HAP-1 (cell line): Measurements from ENCODE around the gene CADM2.

ENCODE experiments used
- DNase-seq, 2 experiments: peaks; one replicate each; pipeline ENCODE4 v3.0.0-alpha.2; 2016 to 2020; ENCODE audit warnings: low spot score in 2 of 2
- H3K27me3 ChIP-seq: fragments of 250-450 bp; sonication (Bioruptor Pico); 2 replicates; pipeline ENCODE4 v1.5.1; 2020; ENCODE audit warnings: low read depth, mild to moderate bottlenecking, moderate library complexity
- H3K36me3 ChIP-seq: fragments of 250-450 bp; sonication (Bioruptor Pico); replicated peaks from 2 replicates; pipeline ENCODE4 v1.5.1; 2020; ENCODE audit warnings: mild to moderate bottlenecking
- H3K4me1 ChIP-seq: fragments of 250-450 bp; sonication (Bioruptor Pico); 2 replicates; pipeline ENCODE4 v1.5.1; 2020; ENCODE audit warnings: mild to moderate bottlenecking
- H3K4me3 ChIP-seq: fragments of 250-450 bp; sonication (Bioruptor Pico); 2 replicates; pipeline ENCODE4 v1.5.1; 2020; ENCODE audit warnings: mild to moderate bottlenecking, moderate library complexity
- H3K9me3 ChIP-seq: fragments of 250-450 bp; sonication (Bioruptor Pico); 2 replicates; pipeline ENCODE4 v1.5.1; 2020; ENCODE audit warnings: mild to moderate bottlenecking, moderate library complexity
- in situ Hi-C: fragments of 300-500 bp; cut with MboI; formaldehyde crosslinking; loops from 3 replicates; pipeline ENCODE4 v1.14.3; 2020; ENCODE audit warnings: low sequenced_read_pairs, inconsistent platforms, mixed read lengths

The CADM2 gene

GRCh38 chr3:84991422-84991900 is 32.7 kb downstream of the CADM2 start:
- no peaks in the 10 kb centered on the region for H3K36me3 ChIP-seq
- H3K9me3 ChIP-seq = no peaks in the 10 kb centered on the region
- H3K4me1 ChIP-seq = no peaks in the 10 kb centered on the region
- no peaks in the 10 kb centered on the region for H3K27me3 ChIP-seq
- no peak for DNase-seq
- in situ Hi-C loops = no loop called here
- no peak overlapping the region for H3K4me3 ChIP-seq

DNA sequence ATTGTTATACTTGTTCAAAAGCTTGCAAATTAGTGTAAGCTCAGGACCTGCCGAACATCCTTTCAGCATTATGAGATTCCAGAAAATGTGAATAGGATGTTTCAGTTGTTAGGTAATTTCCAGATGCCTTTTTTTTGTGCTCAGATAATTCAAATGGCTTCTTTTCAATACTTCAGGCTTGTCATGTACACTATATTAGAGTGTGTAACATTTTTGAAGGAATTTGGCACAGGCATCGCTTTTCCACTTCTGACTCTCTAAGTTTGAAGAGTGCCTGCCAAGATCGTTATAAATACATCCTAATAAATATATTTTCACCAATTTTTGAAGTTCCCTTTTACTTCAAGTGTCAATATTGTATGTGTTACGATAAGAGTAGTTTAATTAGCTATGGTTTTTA is 35.2 kb downstream of the CADM2 start:
- Histone ChIP-seq H3K9me3 (no peaks in the 10 kb centered on the region), H3K36me3 (no peaks in the 10 kb centered on the region), H3K4me1 (no peaks in the 10 kb centered on the region), H3K4me3 (no peak overlapping the region), H3K27me3 (no peaks in the 10 kb centered on the region)
- no peak for DNase-seq
- in situ Hi-C loops = no loop called here

GRCh38 chr3:84998545-84998944 is 39.8 kb downstream of the CADM2 start:
- Histone ChIP-seq H3K36me3 (no peaks in the 10 kb centered on the region), H3K4me3 (no peak overlapping the region), H3K27me3 (no peaks in the 10 kb centered on the region), H3K9me3 (no peaks in the 10 kb centered on the region), H3K4me1 (peaks cover under 1% of the 10 kb centered on the region)
- in situ Hi-C loops = no loop called here
- no peak for DNase-seq

DNA sequence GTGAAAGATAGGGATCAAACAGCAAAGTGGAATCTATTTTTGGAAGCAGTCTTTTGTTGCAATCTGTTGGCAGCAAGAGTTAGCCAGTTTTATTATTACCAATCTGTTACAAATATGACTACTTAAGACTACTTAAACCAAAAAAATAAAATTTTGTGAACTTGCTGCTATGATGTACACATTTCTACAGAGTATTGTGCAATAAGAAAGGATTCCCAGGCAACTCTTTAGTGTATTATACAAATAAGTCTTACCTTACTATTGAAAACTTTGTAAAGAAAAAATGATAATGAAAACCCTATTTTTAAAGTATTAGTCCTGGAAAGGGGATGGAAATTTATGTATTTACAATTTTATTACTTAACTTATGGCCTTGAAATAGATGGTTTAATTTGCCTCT is 44.7 kb downstream of the CADM2 start:
- in situ Hi-C loops = no loop called here
- Histone ChIP-seq H3K27me3 (no peaks in the 10 kb centered on the region), H3K4me3 (no peak overlapping the region), H3K9me3 (no peaks in the 10 kb centered on the region), H3K36me3 (no peaks in the 10 kb centered on the region), H3K4me1 (peaks cover 8% of the 10 kb centered on the region)
- DNase-seq = no peak

- Histone ChIP-seq H3K27me3 (no peaks in the 10 kb centered on the region), H3K4me3 (no peak overlapping the region), H3K9me3 (no peaks in the 10 kb centered on the region), H3K4me1 (peaks cover 8% of the 10 kb centered on the region), H3K36me3 (no peaks in the 10 kb centered on the region)
- no peak for DNase-seq
- in situ Hi-C loops = no loop called here
These were observed 45.4 kb downstream of the CADM2 start for GRCh38 chr3:85004147-85004546.

- peaks cover 8% of the 10 kb centered on the region for H3K4me1 ChIP-seq
- in situ Hi-C loops = no loop called here
- H3K4me3 ChIP-seq = no peak overlapping the region
- no peak for DNase-seq
- H3K9me3 ChIP-seq = no peaks in the 10 kb centered on the region
- no peaks in the 10 kb centered on the region for H3K27me3 ChIP-seq
- no peaks in the 10 kb centered on the region for H3K36me3 ChIP-seq
These were observed 47.2 kb downstream of the CADM2 start for GRCh38 chr3:85005946-85006345.

DNA sequence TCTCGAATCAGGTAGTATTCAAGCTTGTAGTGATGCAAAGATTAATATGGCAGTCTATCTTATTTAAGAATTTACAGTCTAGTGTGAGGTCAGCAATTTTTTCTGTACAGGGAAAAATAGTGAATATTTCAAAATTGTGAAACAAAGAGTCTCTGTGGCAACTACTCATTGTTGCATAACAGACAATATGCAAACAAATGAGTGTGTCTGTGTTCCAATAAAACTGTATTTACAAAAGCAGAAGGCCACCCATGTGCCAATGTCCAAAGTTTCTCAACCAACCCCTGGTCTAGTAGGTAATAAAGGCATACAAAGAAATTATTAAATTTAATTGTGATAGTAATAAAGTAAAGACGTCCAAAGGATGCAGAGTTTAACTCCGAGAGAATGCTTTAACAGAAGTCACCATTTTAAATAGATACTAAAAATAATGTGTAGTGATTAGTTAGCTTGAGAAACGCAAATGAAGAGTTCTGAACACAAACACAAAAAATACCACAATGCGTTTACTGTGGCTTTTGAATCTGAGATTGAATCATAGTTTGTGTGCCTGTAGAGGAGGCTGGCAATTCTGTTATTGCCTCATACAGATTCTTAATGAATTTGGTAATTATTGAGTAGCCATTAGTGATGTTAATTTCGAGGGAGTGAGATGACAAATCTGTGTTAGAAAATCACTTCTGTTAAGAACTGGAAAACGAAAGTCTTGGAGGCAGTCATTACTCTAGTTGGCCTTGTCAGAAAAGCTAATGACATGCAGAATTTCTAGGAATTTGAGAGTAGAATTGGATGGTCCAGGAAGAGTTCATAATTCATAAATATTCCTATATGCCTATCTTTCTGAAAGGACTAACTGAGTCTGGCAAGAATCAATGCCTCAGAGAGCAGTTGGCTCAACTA is 48.7 kb downstream of the CADM2 start:
- H3K36me3 ChIP-seq = no peaks in the 10 kb centered on the region
- in situ Hi-C loops = no loop called here
- H3K27me3 ChIP-seq = no peaks in the 10 kb centered on the region
- H3K4me1 ChIP-seq = peaks cover 8% of the 10 kb centered on the region
- no peak overlapping the region for H3K4me3 ChIP-seq
- H3K9me3 ChIP-seq = no peaks in the 10 kb centered on the region
- no peak for DNase-seq

DNA sequence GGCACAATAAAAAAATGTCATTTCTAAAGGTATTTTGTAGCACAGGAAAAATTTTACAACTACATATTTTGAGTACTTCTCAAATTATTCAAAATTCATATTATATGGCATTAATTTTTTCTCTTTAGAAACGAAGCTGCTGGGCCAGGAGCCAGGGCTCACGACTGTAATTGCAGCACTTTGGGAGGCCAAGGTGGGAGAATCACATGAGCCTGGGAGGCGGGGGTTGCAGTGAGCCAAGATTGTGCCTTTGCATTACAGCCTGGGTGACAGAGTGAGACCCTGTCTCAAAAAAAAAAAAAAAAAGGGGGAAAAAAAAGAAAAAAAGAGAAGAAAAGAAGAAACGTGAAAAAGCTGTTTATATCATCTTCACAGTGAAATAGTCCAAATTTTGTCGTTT is 62.0 kb downstream of the CADM2 start:
- DNase-seq = no peak
- no peaks in the 10 kb centered on the region for H3K9me3 ChIP-seq
- H3K4me1 ChIP-seq = peaks cover 8% of the 10 kb centered on the region
- in situ Hi-C loops = no loop called here
- no peaks in the 10 kb centered on the region for H3K36me3 ChIP-seq
- no peaks in the 10 kb centered on the region for H3K27me3 ChIP-seq
- no peak overlapping the region for H3K4me3 ChIP-seq

DNA sequence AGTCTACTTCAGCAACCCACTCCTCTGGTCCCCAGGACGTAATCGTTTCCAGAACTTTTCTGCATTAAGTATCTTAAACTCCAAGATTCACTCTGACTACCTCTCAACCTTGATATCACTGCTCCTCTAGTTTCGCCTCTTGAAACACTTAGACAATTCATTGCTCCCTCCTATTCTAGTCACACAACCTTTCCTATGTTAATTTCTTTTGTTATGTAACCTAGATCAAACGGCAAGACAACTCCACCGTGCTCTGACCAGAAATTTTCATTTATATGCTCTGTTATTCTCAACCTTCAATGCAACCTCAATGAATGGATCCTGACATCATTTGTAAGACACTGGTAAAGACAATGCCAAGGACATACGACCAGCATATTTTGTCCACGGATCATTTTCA is 71.3 kb downstream of the CADM2 start:
- DNase-seq = peak in 1 of 2 experiments; percentile 74
- Histone ChIP-seq H3K9me3 (no peaks in the 10 kb centered on the region), H3K27me3 (no peaks in the 10 kb centered on the region), H3K4me3 (no peak overlapping the region), H3K36me3 (no peaks in the 10 kb centered on the region), H3K4me1 (peaks cover 27% of the 10 kb centered on the region)
- in situ Hi-C loops = no loop called here

GRCh38 chr3:85037203-85037602 is 78.4 kb downstream of the CADM2 start:
- no peaks in the 10 kb centered on the region for H3K27me3 ChIP-seq
- H3K9me3 ChIP-seq = no peaks in the 10 kb centered on the region
- in situ Hi-C loops = no loop called here
- no peak overlapping the region for H3K4me3 ChIP-seq
- DNase-seq = no peak
- peaks cover 24% of the 10 kb centered on the region for H3K4me1 ChIP-seq
- H3K36me3 ChIP-seq = no peaks in the 10 kb centered on the region

- H3K36me3 ChIP-seq = no peaks in the 10 kb centered on the region
- in situ Hi-C loops = no loop called here
- no peak overlapping the region for H3K4me3 ChIP-seq
- H3K4me1 ChIP-seq = peaks cover 12% of the 10 kb centered on the region
- no peaks in the 10 kb centered on the region for H3K9me3 ChIP-seq
- DNase-seq = no peak
- no peaks in the 10 kb centered on the region for H3K27me3 ChIP-seq
These were observed 82.2 kb downstream of the CADM2 start for GRCh38 chr3:85041001-85041400.

DNA sequence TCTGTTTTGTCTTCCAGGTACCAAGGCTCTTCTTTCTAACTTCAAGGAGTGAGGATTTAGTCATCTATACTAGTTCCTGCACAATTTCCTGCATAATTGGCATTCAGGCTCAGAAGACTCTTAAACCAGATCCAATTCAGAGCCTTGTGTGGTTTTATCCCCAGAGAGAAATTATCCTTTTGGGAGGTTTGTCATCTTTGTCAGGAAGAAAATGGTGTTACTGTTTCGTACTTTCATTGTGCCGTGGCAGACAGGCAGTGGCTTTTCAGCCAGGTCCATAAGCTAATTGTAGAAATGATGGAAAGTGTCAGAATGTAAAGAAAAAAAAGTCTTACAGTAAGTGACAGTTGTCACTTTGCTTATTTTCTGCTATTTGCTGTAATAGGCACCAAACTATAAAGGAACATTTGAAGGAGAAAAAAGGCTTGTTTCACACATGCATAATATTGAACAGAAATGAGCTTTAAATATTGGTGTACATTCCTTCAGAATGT is 82.8 kb downstream of the CADM2 start:
- Histone ChIP-seq H3K4me3 (no peak overlapping the region), H3K27me3 (no peaks in the 10 kb centered on the region), H3K4me1 (peaks cover 12% of the 10 kb centered on the region), H3K36me3 (no peaks in the 10 kb centered on the region), H3K9me3 (no peaks in the 10 kb centered on the region)
- DNase-seq = no peak
- in situ Hi-C loops = no loop called here

DNA sequence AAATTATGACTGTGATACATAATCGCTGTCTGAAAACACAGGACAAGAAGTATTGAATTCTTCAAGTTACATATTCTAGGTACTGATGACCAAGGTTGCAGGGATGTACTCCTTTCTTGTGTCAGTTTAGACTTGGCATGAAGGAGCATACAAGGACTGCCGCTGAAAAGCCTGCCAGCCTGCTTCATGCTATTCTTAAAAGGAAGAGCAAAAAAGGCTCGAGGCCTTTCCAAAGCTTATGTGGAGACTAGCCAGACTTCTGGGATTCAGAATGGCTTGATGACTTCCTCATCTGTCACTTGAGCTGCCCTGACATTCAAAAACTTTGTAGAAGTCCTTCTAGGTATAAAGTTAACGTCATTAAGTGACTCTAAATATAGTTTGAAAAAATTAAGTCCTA is 92.0 kb downstream of the CADM2 start:
- H3K4me3 ChIP-seq = no peak overlapping the region
- in situ Hi-C loops = no loop called here
- H3K27me3 ChIP-seq = no peaks in the 10 kb centered on the region
- H3K4me1 ChIP-seq = no peaks in the 10 kb centered on the region
- no peaks in the 10 kb centered on the region for H3K36me3 ChIP-seq
- DNase-seq = no peak
- no peaks in the 10 kb centered on the region for H3K9me3 ChIP-seq

- no peaks in the 10 kb centered on the region for H3K9me3 ChIP-seq
- no peak overlapping the region for H3K4me3 ChIP-seq
- no peaks in the 10 kb centered on the region for H3K36me3 ChIP-seq
- DNase-seq = no peak
- H3K27me3 ChIP-seq = no peaks in the 10 kb centered on the region
- H3K4me1 ChIP-seq = no peaks in the 10 kb centered on the region
- in situ Hi-C loops = no loop called here
These were observed 93.0 kb downstream of the CADM2 start for GRCh38 chr3:85051786-85052185.
